ENCODE measurements around the gene CFHR4.

DNA sequence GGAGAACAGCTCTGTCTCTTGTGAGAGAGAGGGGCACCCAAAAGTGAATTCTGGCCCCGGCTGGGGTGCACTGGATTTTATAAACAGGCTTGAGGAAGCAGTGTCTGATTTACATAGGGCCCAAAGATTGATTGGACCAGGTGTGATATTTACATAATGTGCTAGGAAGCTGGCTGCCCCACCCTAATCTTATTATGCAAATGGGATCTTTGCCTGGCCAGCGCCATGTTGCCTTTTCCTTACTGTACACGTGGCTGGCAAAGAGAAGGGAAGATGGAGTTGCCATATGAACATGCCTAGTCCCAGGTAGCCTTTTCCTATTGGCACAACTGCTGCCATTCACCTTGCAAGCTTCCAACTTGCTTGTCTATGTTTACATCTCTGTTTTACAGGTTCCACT, 29.0 kb upstream of the CFHR4 start:
- TF ChIP-seq CTCF (IDR thresholded peaks at IDR 0.05; ENCODE audit: low read length) (no peak), EZH2 (IDR thresholded peaks at IDR 0.05; ENCODE audit: borderline replicate concordance, low read length) (no peak)
